ENCODE data around the gene TRMT6. TPM values are rescaled to one million over a fixed set of nuclear protein-coding genes. Genes with fewer than 3 reads are reported as not detected.

The TRMT6 gene
- polyA plus RNA-seq, 3 donors, result 9.3 to 11.0 (median 10.6) TPM

- intact Hi-C loops (cut with micrococcal nuclease), result no loop called here
Measured at GRCh38 chr20:5932796-5933195, 17.5 kb downstream of the TRMT6 start.

GRCh38 chr20:5931411-5931810 is 18.9 kb downstream of the TRMT6 start:
- 100% methylated on average over 2 of the region's 3 CpGs for WGBS (ENCODE audit: insufficient coverage)
- intact Hi-C loops (cut with micrococcal nuclease), result no loop called here
- no peak overlapping the region for H3K27ac ChIP-seq (ENCODE audit: low read depth in 1 of 2, low read length in 2 of 2)
- Mint-ChIP-seq H3K27ac (no peak overlapping the region), H3K4me1 (peaks cover 4% of the 10 kb centered on the region), H3K36me3 (no peaks in the 10 kb centered on the region), H3K4me3 (no peak overlapping the region), H3K9me3 (no peaks in the 10 kb centered on the region), H3K27me3 (ENCODE audit: low read depth in 3 of 3) (peaks cover 5 to 10% (median 8%) of the 10 kb centered on the region in 3 donors)
- no peak overlapping the region for H2AFZ ChIP-seq (ENCODE audit: insufficient read depth, low read depth, low read length, poor library complexity, severe bottlenecking)
- H3K4me2 ChIP-seq (replicated peaks; ENCODE audit: extremely low read depth, low read length, poor library complexity, severe bottlenecking), result no peak overlapping the region
- no peaks in the 10 kb centered on the region for H4K20me1 ChIP-seq (ENCODE audit: insufficient read depth, low read length)
- no peak for TF ChIP-seq CTCF (IDR thresholded peaks at IDR 0.05)
- no peaks in the 10 kb centered on the region for H3K27me3 ChIP-seq (ENCODE audit: control insufficient read depth in 2 of 2, insufficient read depth in 2 of 2, low read length in 2 of 2)
- no peak overlapping the region for H3K9ac ChIP-seq (ENCODE audit: insufficient read depth, low read length, poor library complexity, severe bottlenecking)
- H3K36me3 ChIP-seq (replicated peaks in 1 of 2; ENCODE audit: control insufficient read depth in 1 of 2, insufficient read depth in 2 of 2, low read length in 2 of 2), result no peaks in the 10 kb centered on the region
- DNase-seq, result no peak
- H3K4me1 ChIP-seq (ENCODE audit: control insufficient read depth in 1 of 2, insufficient read depth in 2 of 2, low read length in 2 of 2), result no peaks in the 10 kb centered on the region
- no peak overlapping the region for H3K4me3 ChIP-seq (replicated peaks in 1 of 3; ENCODE audit: low read depth in 2 of 3, low read length in 3 of 3)
- no peaks in the 10 kb centered on the region for H3K9me3 ChIP-seq (replicated peaks in 1 of 2; ENCODE audit: control insufficient read depth in 1 of 2, insufficient read depth in 1 of 2, low read length in 2 of 2)
- no peaks in the 10 kb centered on the region for H3K79me2 ChIP-seq (ENCODE audit: insufficient read depth, low read length)

More at GRCh38 chr20:5932796-5933195, 17.5 kb downstream of the TRMT6 start:
- no peak overlapping the region for H3K27ac ChIP-seq (ENCODE audit: low read depth in 1 of 2, low read length in 2 of 2)
- H3K4me3 ChIP-seq (replicated peaks in 1 of 3; ENCODE audit: low read depth in 2 of 3, low read length in 3 of 3), result no peak overlapping the region
- Mint-ChIP-seq H3K4me1 (peaks cover 4% of the 10 kb centered on the region), H3K27ac (no peak overlapping the region), H3K36me3 (peaks cover under 1 to 2% of the 10 kb centered on the region in 2 donors), H3K9me3 (no peaks in the 10 kb centered on the region), H3K27me3 (ENCODE audit: low read depth in 3 of 3) (peaks cover 5 to 9% (median 8%) of the 10 kb centered on the region in 3 donors), H3K4me3 (no peak overlapping the region)
- TF ChIP-seq CTCF (IDR thresholded peaks at IDR 0.05), result no peak
- no peaks in the 10 kb centered on the region for H4K20me1 ChIP-seq (ENCODE audit: insufficient read depth, low read length)
- peaks cover 6 to 9% of the 10 kb centered on the region in 2 donors for H3K36me3 ChIP-seq (replicated peaks in 1 of 2; ENCODE audit: control insufficient read depth in 1 of 2, insufficient read depth in 2 of 2, low read length in 2 of 2)
- DNase-seq, result no peak
- WGBS (ENCODE audit: insufficient coverage), result 98% methylated on average over 3 of the region's 3 CpGs
- H3K79me2 ChIP-seq (ENCODE audit: insufficient read depth, low read length), result no peaks in the 10 kb centered on the region
- H3K4me2 ChIP-seq (replicated peaks; ENCODE audit: extremely low read depth, low read length, poor library complexity, severe bottlenecking), result no peak overlapping the region
- H3K9ac ChIP-seq (ENCODE audit: insufficient read depth, low read length, poor library complexity, severe bottlenecking), result no peak overlapping the region
- H3K4me1 ChIP-seq (ENCODE audit: control insufficient read depth in 1 of 2, insufficient read depth in 2 of 2, low read length in 2 of 2), result no peaks in the 10 kb centered on the region
- no peaks in the 10 kb centered on the region for H3K9me3 ChIP-seq (replicated peaks in 1 of 2; ENCODE audit: control insufficient read depth in 1 of 2, insufficient read depth in 1 of 2, low read length in 2 of 2)
- no peaks in the 10 kb centered on the region for H3K27me3 ChIP-seq (ENCODE audit: control insufficient read depth in 2 of 2, insufficient read depth in 2 of 2, low read length in 2 of 2)
- no peak overlapping the region for H2AFZ ChIP-seq (ENCODE audit: insufficient read depth, low read depth, low read length, poor library complexity, severe bottlenecking)
